Uterus (tissue), 2 donors: ENCODE measurements around the gene GID4.

ENCODE experiments used
- POLR2A ChIP-seq, 2 donors: fragments of 450-650 bp; IDR thresholded peaks; one replicate each; pipeline ENCODE4 v1.6.1; 2016; ENCODE audit warnings: antibody characterized with exemption in 2 of 2, mild to moderate bottlenecking in 1 of 2, moderate library complexity in 1 of 2
- TF ChIP-seq, protein P1 (sequence below), 4 experiments: fragments of 200-600 bp in 2 of 4; fragments of 450-650 bp in 2 of 4; sonication (generic) in 2 of 4; IDR thresholded peaks; one replicate each; pipeline ENCODE4 v1.5.1; 2016 to 2019; ENCODE audit warnings: antibody characterized with exemption in 4 of 4, mild to moderate bottlenecking in 2 of 4, moderate library complexity in 1 of 4

DNA sequence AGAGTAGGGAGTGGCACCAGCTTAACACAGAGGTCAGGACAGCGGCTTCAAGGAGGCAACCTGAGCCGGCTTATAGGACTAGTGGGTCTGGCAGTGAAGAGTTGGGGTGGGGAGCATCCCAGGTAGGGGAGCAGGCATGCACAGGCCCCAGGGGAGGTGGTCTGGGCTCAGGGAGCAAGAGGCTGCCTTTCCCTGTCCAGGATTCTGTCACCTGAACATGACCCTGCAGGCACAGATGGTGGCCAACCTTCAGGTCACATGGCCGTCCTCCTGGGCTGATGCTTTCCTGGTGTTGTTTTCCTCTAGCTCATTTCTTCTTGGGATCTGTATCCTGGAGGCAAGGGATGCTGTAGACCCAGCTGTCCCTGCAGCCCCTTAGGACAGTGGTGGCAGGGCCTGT lies 65.8 kb downstream of the GID4 start:
- TF ChIP-seq, protein P1, sequence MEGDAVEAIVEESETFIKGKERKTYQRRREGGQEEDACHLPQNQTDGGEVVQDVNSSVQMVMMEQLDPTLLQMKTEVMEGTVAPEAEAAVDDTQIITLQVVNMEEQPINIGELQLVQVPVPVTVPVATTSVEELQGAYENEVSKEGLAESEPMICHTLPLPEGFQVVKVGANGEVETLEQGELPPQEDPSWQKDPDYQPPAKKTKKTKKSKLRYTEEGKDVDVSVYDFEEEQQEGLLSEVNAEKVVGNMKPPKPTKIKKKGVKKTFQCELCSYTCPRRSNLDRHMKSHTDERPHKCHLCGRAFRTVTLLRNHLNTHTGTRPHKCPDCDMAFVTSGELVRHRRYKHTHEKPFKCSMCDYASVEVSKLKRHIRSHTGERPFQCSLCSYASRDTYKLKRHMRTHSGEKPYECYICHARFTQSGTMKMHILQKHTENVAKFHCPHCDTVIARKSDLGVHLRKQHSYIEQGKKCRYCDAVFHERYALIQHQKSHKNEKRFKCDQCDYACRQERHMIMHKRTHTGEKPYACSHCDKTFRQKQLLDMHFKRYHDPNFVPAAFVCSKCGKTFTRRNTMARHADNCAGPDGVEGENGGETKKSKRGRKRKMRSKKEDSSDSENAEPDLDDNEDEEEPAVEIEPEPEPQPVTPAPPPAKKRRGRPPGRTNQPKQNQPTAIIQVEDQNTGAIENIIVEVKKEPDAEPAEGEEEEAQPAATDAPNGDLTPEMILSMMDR (IDR thresholded peaks at IDR 0.05): no peak
- TF ChIP-seq POLR2A (IDR thresholded peaks at IDR 0.05): no peak
